A549 (cell line): ENCODE results near the gene SPECC1. TPM values are rescaled to one million over a fixed set of nuclear protein-coding genes. Genes with fewer than 3 reads are reported as not detected.

Source experiments
- BHLHE40 ChIP-seq: IDR thresholded peaks from 2 replicates; pipeline ENCODE4 v1.6.1; 2012; ENCODE audit warnings: low read depth, low read length, inconsistent platforms
- CBX8 ChIP-seq: fragments of 200-600 bp; sonication (generic); IDR thresholded peaks from 2 replicates; pipeline ENCODE4 v1.6.1; 2016
- CEBPB ChIP-seq, 2 experiments: fragments of >200 bp in 1 of 2; sonication (Bioruptor Twin) in 1 of 2; formaldehyde crosslinking in 1 of 2; IDR thresholded peaks; 2 replicates each; pipeline ENCODE4 v1.6.1; 2012 to 2016
- CHD2 ChIP-seq: fragments of 150-350 bp; IDR thresholded peaks from 2 replicates; pipeline ENCODE4 v1.6.1; 2014; ENCODE audit warnings: low read length; ENCODE audit not compliant: partially characterized antibody
- CTCF ChIP-seq: fragments of >200 bp; sonication (Bioruptor Twin); formaldehyde crosslinking; IDR thresholded peaks from 3 replicates; pipeline ENCODE4 v1.5.1; 2016
- E2F6 ChIP-seq: IDR thresholded peaks from 2 replicates; pipeline ENCODE4 v1.6.1; 2012; ENCODE audit warnings: low read depth, borderline replicate concordance
- EHMT2 ChIP-seq: fragments of 200-600 bp; sonication (generic); IDR thresholded peaks from 2 replicates; pipeline ENCODE4 v1.6.1; 2016; ENCODE audit warnings: antibody characterized with exemption, low read depth, mild to moderate bottlenecking, moderate library complexity
- ELK1 ChIP-seq: fragments of 150-350 bp; IDR thresholded peaks from 2 replicates; pipeline ENCODE4 v1.6.1; 2014; ENCODE audit warnings: low read depth, mild to moderate bottlenecking, low read length
- EP300 ChIP-seq, 2 experiments: fragments of >200 bp; sonication (Bioruptor Twin); formaldehyde crosslinking; IDR thresholded peaks; 2 replicates in 1 of 2; 3 replicates in 1 of 2; pipeline ENCODE4 v1.6.1; 2016 to 2017
- ESRRA ChIP-seq: fragments of 150-350 bp; IDR thresholded peaks from 2 replicates; pipeline ENCODE4 v1.6.1; 2014; ENCODE audit warnings: mild to moderate bottlenecking, low read length, borderline replicate concordance
- FOSB ChIP-seq: fragments of 250-450 bp; sonication (Bioruptor Pico); IDR thresholded peaks from 2 replicates; pipeline ENCODE4 v1.5.0; 2020; ENCODE audit warnings: mild to moderate bottlenecking, moderate library complexity
- FOXS1 ChIP-seq: fragments of 250-450 bp; sonication (Bioruptor Pico); IDR thresholded peaks from 2 replicates; pipeline ENCODE4 v1.5.0; 2020; ENCODE audit warnings: mild to moderate bottlenecking, moderate library complexity
- GATA3 ChIP-seq: IDR thresholded peaks from 2 replicates; pipeline ENCODE4 v1.6.1; 2012; ENCODE audit warnings: borderline replicate concordance
- HDAC2 ChIP-seq: fragments of 200-600 bp; sonication (generic); IDR thresholded peaks from 2 replicates; pipeline ENCODE4 v1.6.1; 2016
- HEYL ChIP-seq: fragments of 250-450 bp; sonication (Bioruptor Pico); IDR thresholded peaks from 2 replicates; pipeline ENCODE4 v1.8.0; 2021; ENCODE audit warnings: mild to moderate bottlenecking, moderate library complexity
- HOXA7 ChIP-seq: fragments of 250-450 bp; sonication (Bioruptor Pico); IDR thresholded peaks from 2 replicates; pipeline ENCODE4 v1.5.0; 2020; ENCODE audit warnings: mild to moderate bottlenecking, moderate library complexity
- HOXB13 ChIP-seq: fragments of 250-450 bp; sonication (Bioruptor Pico); IDR thresholded peaks from 2 replicates; pipeline ENCODE4 v1.5.0; 2020; ENCODE audit warnings: low read depth, mild to moderate bottlenecking, moderate library complexity
- JUN ChIP-seq, 2 experiments: fragments of >200 bp; sonication (Bioruptor Twin); formaldehyde crosslinking; IDR thresholded peaks; 2 replicates in 1 of 2; 3 replicates in 1 of 2; pipeline ENCODE4 v1.6.1; 2016 to 2017
- JUNB ChIP-seq: fragments of >200 bp; sonication (Bioruptor Twin); formaldehyde crosslinking; IDR thresholded peaks from 2 replicates; pipeline ENCODE4 v1.6.1; 2016
- MAZ ChIP-seq: fragments of 150-350 bp; IDR thresholded peaks from 2 replicates; pipeline ENCODE4 v1.6.1; 2014; ENCODE audit warnings: antibody characterized with exemption, low read depth, low read length, borderline replicate concordance
- PBX3 ChIP-seq: IDR thresholded peaks from 2 replicates; pipeline ENCODE4 v1.6.1; 2012
- POLR2A ChIP-seq: IDR thresholded peaks from 2 replicates; pipeline ENCODE4 v1.6.1; 2012; ENCODE audit warnings: mild to moderate bottlenecking, low read length
- RAD21 ChIP-seq, 2 experiments: fragments of >200 bp in 1 of 2; sonication (Bioruptor Twin) in 1 of 2; formaldehyde crosslinking in 1 of 2; IDR thresholded peaks in 1 of 2; conservative IDR thresholded peaks in 1 of 2; 2 replicates in 1 of 2; 3 replicates in 1 of 2; pipeline ENCODE4 v1.6.1; 2012 to 2018; ENCODE audit warnings: inconsistent platforms in 1 of 2
- RARB ChIP-seq: fragments of 250-450 bp; sonication (Bioruptor Pico); IDR thresholded peaks from 2 replicates; pipeline ENCODE4 v1.8.0; 2021; ENCODE audit warnings: mild to moderate bottlenecking, moderate library complexity
- RCOR1 ChIP-seq: fragments of 150-350 bp; IDR thresholded peaks from 2 replicates; pipeline ENCODE4 v1.6.1; 2014; ENCODE audit warnings: antibody characterized with exemption, low read length, low read depth
- REST ChIP-seq: fragments of 200-600 bp; sonication (generic); IDR thresholded peaks from 2 replicates; pipeline ENCODE4 v1.6.1; 2016; ENCODE audit warnings: antibody characterized with exemption, mild to moderate bottlenecking, moderate library complexity
- RFX5 ChIP-seq: fragments of 450-650 bp; IDR thresholded peaks from 2 replicates; pipeline ENCODE4 v1.7.1; 2014; ENCODE audit warnings: antibody characterized with exemption, mild to moderate bottlenecking, moderate library complexity
- RNF2 ChIP-seq: fragments of 200-600 bp; sonication (generic); IDR thresholded peaks from 2 replicates; pipeline ENCODE4 v1.6.1; 2016; ENCODE audit warnings: low read depth, mild to moderate bottlenecking, antibody characterized with exemption, moderate library complexity, borderline replicate concordance
- SMC3 ChIP-seq: fragments of >200 bp; sonication (Bioruptor Twin); formaldehyde crosslinking; IDR thresholded peaks from 3 replicates; pipeline ENCODE4 v1.6.1; 2018; ENCODE audit warnings: inconsistent platforms
- SREBF2 ChIP-seq: fragments of 450-650 bp; IDR thresholded peaks from 2 replicates; pipeline ENCODE4 v1.6.1; 2014; ENCODE audit warnings: mild to moderate bottlenecking, moderate library complexity
- TP53 ChIP-seq: fragments of 250-450 bp; sonication (Bioruptor Pico); IDR thresholded peaks from 2 replicates; pipeline ENCODE4 v1.5.0; 2021; ENCODE audit warnings: mild to moderate bottlenecking, moderate library complexity
- USF2 ChIP-seq: fragments of 450-650 bp; IDR thresholded peaks from 2 replicates; pipeline ENCODE4 v1.6.1; 2014; ENCODE audit warnings: antibody characterized with exemption
- ZFP36 ChIP-seq: fragments of 450-650 bp; IDR thresholded peaks from 2 replicates; pipeline ENCODE4 v1.6.1; 2014; ENCODE audit warnings: borderline replicate concordance; ENCODE audit not compliant: partially characterized antibody
- ZSCAN20 ChIP-seq: fragments of 250-450 bp; sonication (Bioruptor Pico); IDR thresholded peaks from 2 replicates; pipeline ENCODE4 v1.8.0; 2022; ENCODE audit warnings: mild to moderate bottlenecking, moderate library complexity
- polyA plus RNA-seq, 4 experiments: library from polyadenylated mRNA; depleted of rRNA in 3 of 4; stranded (reverse); fragments of >200 nt; fragmentation: RNase III in 1 of 4; extraction: RNeasy Plus Mini Kit Qiagen cat#74134 plus additional on column Dnase treatment in 1 of 4; gene quantifications; 2 replicates in 3 of 4; 3 replicates in 1 of 4; pipeline ENCODE4 v1.2.3, GENCODE V29; 2011 to 2017

Gene SPECC1
- polyA plus RNA-seq, 2 of the 4 experiments (the other 2 are of a cell fraction): 45.1 to 66.2 TPM

GRCh38 chr17:20066253-20066652, 57.1 kb downstream of the SPECC1 start (continued):
- TF ChIP-seq RARB (CRISPR knock-in tag) (no peak), EHMT2 (no peak), CHD2 (no peak), HDAC2 (no peak), JUNB (peak; percentile 61), E2F6 (no peak), SMC3 (no peak), JUN (IDR thresholded peaks at IDR 0.05) (peak; percentile 59 to 80; a peak in 3 of 5 replicates), CTCF (no peak), CEBPB (IDR thresholded peaks at IDR 0.05) (no peak), ESRRA (no peak), CBX8 (no peak), ZFP36 (no peak), GATA3 (peak; percentile 62; the same call in 1 of the 2 replicates), REST (no peak), ELK1 (no peak), HOXA7 (CRISPR knock-in tag) (0 out of 2 replicates have a peak, but pooled peaks have one; percentile 25), PBX3 (no peak), RAD21 (conservative IDR thresholded peaks at IDR 0.05 in 1 of 2, IDR thresholded peaks at IDR 0.05 in 1 of 2) (0 out of 5 replicates have a peak, but pooled peaks have one; percentile 1 to 12), HEYL (no peak), TP53 (CRISPR knock-in tag) (no peak), HOXB13 (no peak), SREBF2 (no peak), MAZ (no peak), BHLHE40 (no peak), POLR2A (no peak), RCOR1 (no peak), FOXS1 (CRISPR knock-in tag) (no peak), ZSCAN20 (CRISPR knock-in tag) (no peak), RNF2 (no peak), EP300 (IDR thresholded peaks at IDR 0.05) (no peak; a peak in 1 of 5 replicates), FOSB (CRISPR knock-in tag) (no peak), USF2 (no peak), RFX5 (no peak)
